ENCODE results near the gene LCE6A.

The LCE6A gene

DNA sequence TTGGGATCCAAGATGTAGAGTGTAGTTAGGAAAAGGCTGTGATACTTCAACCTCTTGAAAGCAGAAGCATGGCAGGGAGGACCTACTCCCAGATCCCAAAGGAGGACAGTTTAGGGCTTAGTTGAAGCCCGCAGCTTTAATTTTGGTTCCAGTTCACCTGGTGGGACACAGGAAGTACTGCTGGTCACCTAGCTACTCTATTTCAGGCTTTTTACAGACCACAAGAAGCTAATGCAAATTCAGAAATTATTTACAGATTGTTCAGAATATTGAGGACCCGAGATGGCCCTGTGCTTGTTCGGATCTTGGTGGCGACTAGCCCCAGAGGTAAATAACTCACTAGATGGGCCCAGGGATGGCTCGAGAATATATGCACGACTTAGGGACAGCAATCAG, 29.1 kb downstream of the LCE6A start:
- FAIRE-seq (no peak), DNase-seq (ENCODE audit: insufficient read length, low spot score) (no peak)
- TF ChIP-seq, protein P1, sequence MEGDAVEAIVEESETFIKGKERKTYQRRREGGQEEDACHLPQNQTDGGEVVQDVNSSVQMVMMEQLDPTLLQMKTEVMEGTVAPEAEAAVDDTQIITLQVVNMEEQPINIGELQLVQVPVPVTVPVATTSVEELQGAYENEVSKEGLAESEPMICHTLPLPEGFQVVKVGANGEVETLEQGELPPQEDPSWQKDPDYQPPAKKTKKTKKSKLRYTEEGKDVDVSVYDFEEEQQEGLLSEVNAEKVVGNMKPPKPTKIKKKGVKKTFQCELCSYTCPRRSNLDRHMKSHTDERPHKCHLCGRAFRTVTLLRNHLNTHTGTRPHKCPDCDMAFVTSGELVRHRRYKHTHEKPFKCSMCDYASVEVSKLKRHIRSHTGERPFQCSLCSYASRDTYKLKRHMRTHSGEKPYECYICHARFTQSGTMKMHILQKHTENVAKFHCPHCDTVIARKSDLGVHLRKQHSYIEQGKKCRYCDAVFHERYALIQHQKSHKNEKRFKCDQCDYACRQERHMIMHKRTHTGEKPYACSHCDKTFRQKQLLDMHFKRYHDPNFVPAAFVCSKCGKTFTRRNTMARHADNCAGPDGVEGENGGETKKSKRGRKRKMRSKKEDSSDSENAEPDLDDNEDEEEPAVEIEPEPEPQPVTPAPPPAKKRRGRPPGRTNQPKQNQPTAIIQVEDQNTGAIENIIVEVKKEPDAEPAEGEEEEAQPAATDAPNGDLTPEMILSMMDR (IDR thresholded peaks at IDR 0.05; ENCODE audit: insufficient read depth, missing control alignments): no peak

DNA sequence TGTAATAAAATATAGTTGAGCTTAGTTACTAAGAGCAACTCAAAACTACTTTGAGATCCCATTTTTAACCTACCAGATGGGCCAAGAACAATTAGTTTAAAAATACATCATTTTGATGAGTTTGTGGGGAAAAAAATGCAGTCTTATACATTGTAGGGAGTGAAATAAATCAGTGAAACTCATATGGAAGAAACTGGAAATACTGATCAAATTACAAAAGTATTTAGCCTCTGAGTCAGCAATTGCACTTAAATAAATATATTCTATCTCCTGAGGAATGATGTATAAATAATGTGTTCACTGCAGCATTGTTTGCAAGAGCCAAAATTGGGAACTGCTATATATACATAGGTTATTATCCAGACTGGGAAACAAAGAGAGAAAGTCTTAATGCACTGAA, 30.8 kb downstream of the LCE6A start:
- FAIRE-seq: no peak
- DNase-seq (ENCODE audit: insufficient read length, low spot score): no peak
- TF ChIP-seq, protein P1 (IDR thresholded peaks at IDR 0.05; ENCODE audit: insufficient read depth, missing control alignments): no peak

GRCh38 chr1:152876827-152877226, 34.2 kb downstream of the LCE6A start:
- TF ChIP-seq, protein P1 (IDR thresholded peaks at IDR 0.05; ENCODE audit: insufficient read depth, missing control alignments): no peak
- DNase-seq (ENCODE audit: insufficient read length, low spot score) (no peak), FAIRE-seq (no peak)

DNA sequence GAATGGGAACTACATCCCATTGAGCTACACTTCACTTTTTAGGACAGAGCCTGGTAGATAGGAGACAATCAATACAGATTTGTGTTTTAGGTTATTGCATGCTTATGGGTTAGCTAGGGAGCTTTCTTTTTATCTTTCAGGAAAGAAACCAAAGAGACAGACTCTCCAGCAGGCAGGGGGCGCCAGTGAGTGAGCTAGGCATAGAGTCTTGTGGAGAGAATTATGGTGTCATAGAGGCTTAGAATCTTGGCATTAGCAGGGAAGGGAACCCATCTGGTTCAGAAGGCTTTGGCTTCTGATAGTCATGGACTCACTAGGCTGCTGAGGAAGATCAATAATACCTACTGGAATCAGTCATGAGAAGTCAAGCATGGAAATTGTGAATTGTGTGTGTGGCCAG, 35.4 kb downstream of the LCE6A start, which contains the start of gene SMCP:
Gene SMCP (plus strand): TSS at position 281 of the 400 bp plus-strand sequence. CDS start 6,101 bp downstream, outside the sequence.
- DNase-seq (ENCODE audit: insufficient read length, low spot score) (no peak), FAIRE-seq (no peak)
- TF ChIP-seq, protein P1 (IDR thresholded peaks at IDR 0.05; ENCODE audit: insufficient read depth, missing control alignments): peak; percentile 24

- TF ChIP-seq, protein P1 (IDR thresholded peaks at IDR 0.05; ENCODE audit: insufficient read depth, missing control alignments): no peak
- FAIRE-seq (no peak), DNase-seq (ENCODE audit: insufficient read length, low spot score) (no peak)
Measured at GRCh38 chr1:152879559-152880198, 37.0 kb downstream of the LCE6A start.

GRCh38 chr1:152880316-152880715, 37.7 kb downstream of the LCE6A start:
- TF ChIP-seq, protein P1 (IDR thresholded peaks at IDR 0.05; ENCODE audit: insufficient read depth, missing control alignments): no peak
- FAIRE-seq (no peak), DNase-seq (ENCODE audit: insufficient read length, low spot score) (no peak)

- no peak for DNase-seq (ENCODE audit: insufficient read length, low spot score)
- FAIRE-seq: no peak
- TF ChIP-seq, protein P1 (IDR thresholded peaks at IDR 0.05; ENCODE audit: insufficient read depth, missing control alignments): no peak
Measured at GRCh38 chr1:152880907-152881306, 38.3 kb downstream of the LCE6A start.

Data from D721Med (cell line).